HG03139 (cell line): Measurements from ENCODE around the gene DHRS1.
"Not testable (repeated sequence)": the region's sequence is repeated elsewhere in the genome, so short reads cannot be mapped to it uniquely, and the experiment has no call there.

Experiments used
- ATAC-seq: cut with Tn5 transposase; IDR thresholded peaks from one replicate; pipeline ENCODE4 v1.9.1; 2021; ENCODE audit not compliant: unreplicated experiment

The DHRS1 gene

GRCh38 chr14:24329073-24329663, 29.6 kb upstream of the DHRS1 start:
- ATAC-seq: no peak

- not testable (repeated sequence) for ATAC-seq
Observed at GRCh38 chr14:24327914-24328313, 28.3 kb upstream of the DHRS1 start.

- no peak for ATAC-seq
Observed at GRCh38 chr14:24327303-24327702, 27.7 kb upstream of the DHRS1 start.

GRCh38 chr14:24325963-24326362, 26.4 kb upstream of the DHRS1 start:
- no peak for ATAC-seq

GRCh38 chr14:24325041-24325530, 25.5 kb upstream of the DHRS1 start:
- ATAC-seq: no peak

GRCh38 chr14:24324024-24324423, 24.4 kb upstream of the DHRS1 start:
- no peak for ATAC-seq

- ATAC-seq: no peak
Observed at GRCh38 chr14:24323341-24323740, 23.8 kb upstream of the DHRS1 start.

- ATAC-seq: no peak
Observed at GRCh38 chr14:24322672-24323071, 23.1 kb upstream of the DHRS1 start.

- no peak for ATAC-seq
Observed at GRCh38 chr14:24321212-24321975, 21.8 kb upstream of the DHRS1 start.

GRCh38 chr14:24317141-24317928, 17.8 kb upstream of the DHRS1 start:
- no peak for ATAC-seq

- no peak for ATAC-seq
Observed at GRCh38 chr14:24316597-24316950, 17.0 kb upstream of the DHRS1 start.

GRCh38 chr14:24315807-24316596, 16.4 kb upstream of the DHRS1 start:
- no peak for ATAC-seq

- no peak for ATAC-seq
Observed at GRCh38 chr14:24315243-24315806, 15.7 kb upstream of the DHRS1 start.

GRCh38 chr14:24314377-24315193, 15.0 kb upstream of the DHRS1 start:
- no peak for ATAC-seq

GRCh38 chr14:24313913-24314312, 14.3 kb upstream of the DHRS1 start:
- no peak for ATAC-seq

- ATAC-seq: no peak
Observed at GRCh38 chr14:24312736-24313507, 13.3 kb upstream of the DHRS1 start.

GRCh38 chr14:24311837-24312615, 12.4 kb upstream of the DHRS1 start:
- no peak for ATAC-seq
